Measurements from ENCODE around the gene MRPL42.

DNA sequence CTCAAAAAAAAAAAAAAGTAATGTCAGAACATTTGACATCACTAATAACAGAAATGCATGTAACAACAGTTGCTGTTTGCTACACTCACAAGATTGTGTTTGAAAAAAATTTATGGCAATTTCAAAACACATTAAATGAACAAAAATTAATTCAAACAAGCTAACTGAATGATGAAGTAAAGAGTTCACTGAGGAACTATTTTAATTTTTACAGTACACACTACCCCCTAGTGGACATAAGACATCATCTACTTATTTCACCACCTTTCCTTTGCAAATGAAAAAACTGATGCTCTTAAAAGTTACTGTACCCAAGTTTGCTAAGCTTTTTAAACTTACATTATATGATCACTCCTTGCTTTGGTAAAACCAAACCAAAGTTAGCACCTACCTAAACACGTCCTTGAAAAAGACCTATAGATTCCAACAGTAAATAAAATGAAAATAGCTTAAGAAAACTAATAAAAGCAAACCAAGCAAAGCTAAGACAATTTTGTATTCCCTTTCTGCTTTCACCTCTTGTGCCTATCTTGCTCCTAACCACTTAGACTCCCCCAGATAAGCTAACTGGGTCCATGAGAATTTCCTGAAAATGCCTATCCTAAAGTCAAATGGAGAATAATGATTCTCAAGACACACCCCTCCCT, 47.8 kb upstream of the MRPL42 start:
- TF ChIP-seq, protein P1, sequence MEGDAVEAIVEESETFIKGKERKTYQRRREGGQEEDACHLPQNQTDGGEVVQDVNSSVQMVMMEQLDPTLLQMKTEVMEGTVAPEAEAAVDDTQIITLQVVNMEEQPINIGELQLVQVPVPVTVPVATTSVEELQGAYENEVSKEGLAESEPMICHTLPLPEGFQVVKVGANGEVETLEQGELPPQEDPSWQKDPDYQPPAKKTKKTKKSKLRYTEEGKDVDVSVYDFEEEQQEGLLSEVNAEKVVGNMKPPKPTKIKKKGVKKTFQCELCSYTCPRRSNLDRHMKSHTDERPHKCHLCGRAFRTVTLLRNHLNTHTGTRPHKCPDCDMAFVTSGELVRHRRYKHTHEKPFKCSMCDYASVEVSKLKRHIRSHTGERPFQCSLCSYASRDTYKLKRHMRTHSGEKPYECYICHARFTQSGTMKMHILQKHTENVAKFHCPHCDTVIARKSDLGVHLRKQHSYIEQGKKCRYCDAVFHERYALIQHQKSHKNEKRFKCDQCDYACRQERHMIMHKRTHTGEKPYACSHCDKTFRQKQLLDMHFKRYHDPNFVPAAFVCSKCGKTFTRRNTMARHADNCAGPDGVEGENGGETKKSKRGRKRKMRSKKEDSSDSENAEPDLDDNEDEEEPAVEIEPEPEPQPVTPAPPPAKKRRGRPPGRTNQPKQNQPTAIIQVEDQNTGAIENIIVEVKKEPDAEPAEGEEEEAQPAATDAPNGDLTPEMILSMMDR (conservative IDR thresholded peaks at IDR 0.05; ENCODE audit: low read depth, low read length), result peak; percentile 69
- TF ChIP-seq EZH2phosphoT487 (IDR thresholded peaks at IDR 0.05; ENCODE audit: borderline replicate concordance, low read length), result no peak

All from PC-3 (cell line).